HEK293 (cell line): ENCODE measurements around the gene FASTK.

Source experiments
- EGR2 ChIP-seq: fragments of 450-650 bp; formaldehyde crosslinking; IDR thresholded peaks from 2 replicates; pipeline ENCODE4 v1.5.1; 2016; ENCODE audit warnings: low read depth, missing biosample characterization, missing genetic modification characterization
- GFI1B ChIP-seq: fragments of 450-650 bp; formaldehyde crosslinking; IDR thresholded peaks from 2 replicates; pipeline ENCODE4 v1.5.1; 2016; ENCODE audit warnings: missing biosample characterization, missing genetic modification characterization
- GLI4 ChIP-seq: fragments of 450-650 bp; formaldehyde crosslinking; IDR thresholded peaks from 2 replicates; pipeline ENCODE4 v1.5.1; 2016; ENCODE audit warnings: missing biosample characterization, missing genetic modification characterization
- HOXA7 ChIP-seq: sonication (generic); formaldehyde crosslinking; IDR thresholded peaks from 2 replicates; pipeline ENCODE4 v1.8.1; 2022; ENCODE audit warnings: missing genetic modification reagents, borderline replicate concordance
- MEIS1 ChIP-seq: sonication (generic); formaldehyde crosslinking; IDR thresholded peaks from 2 replicates; pipeline ENCODE4 v1.8.1; 2022; ENCODE audit warnings: missing genetic modification reagents, mild to moderate bottlenecking, borderline replicate concordance
- PRDM2 ChIP-seq: fragments of 450-650 bp; formaldehyde crosslinking; IDR thresholded peaks from 2 replicates; pipeline ENCODE4 v1.5.1; 2016; ENCODE audit warnings: missing biosample characterization, missing genetic modification characterization, borderline replicate concordance
- SCRT2 ChIP-seq: fragments of 450-650 bp; formaldehyde crosslinking; IDR thresholded peaks from 2 replicates; pipeline ENCODE4 v1.5.1; 2016; ENCODE audit warnings: missing biosample characterization, missing genetic modification characterization
- ZBTB17 ChIP-seq: fragments of 450-650 bp; formaldehyde crosslinking; IDR thresholded peaks from 2 replicates; pipeline ENCODE4 v1.5.1; 2016; ENCODE audit warnings: missing biosample characterization, missing genetic modification characterization
- ZBTB21 ChIP-seq: fragments of 450-650 bp; formaldehyde crosslinking; IDR thresholded peaks from 2 replicates; pipeline ENCODE4 v1.5.1; 2017; ENCODE audit warnings: missing biosample characterization, missing genetic modification characterization
- ZBTB49 ChIP-seq: fragments of 450-650 bp; formaldehyde crosslinking; IDR thresholded peaks from 2 replicates; pipeline ENCODE4 v1.5.1; 2016; ENCODE audit warnings: missing biosample characterization, missing genetic modification characterization, low read depth
- ZFP3 ChIP-seq: fragments of 450-650 bp; formaldehyde crosslinking; IDR thresholded peaks from 2 replicates; pipeline ENCODE4 v1.5.1; 2016; ENCODE audit warnings: low read depth, missing biosample characterization, missing genetic modification characterization
- ZNF112 ChIP-seq: fragments of 450-650 bp; formaldehyde crosslinking; IDR thresholded peaks from 2 replicates; pipeline ENCODE4 v1.5.0; 2017; ENCODE audit warnings: missing biosample characterization, missing genetic modification characterization
- ZNF133 ChIP-seq: fragments of 450-650 bp; formaldehyde crosslinking; IDR thresholded peaks from 2 replicates; pipeline ENCODE4 v1.5.1; 2016; ENCODE audit warnings: missing biosample characterization, missing genetic modification characterization
- ZNF175 ChIP-seq: fragments of 450-650 bp; formaldehyde crosslinking; IDR thresholded peaks from 2 replicates; pipeline ENCODE4 v1.5.1; 2016; ENCODE audit warnings: missing biosample characterization, missing genetic modification characterization
- ZNF23 ChIP-seq: fragments of 450-650 bp; formaldehyde crosslinking; IDR thresholded peaks from 2 replicates; pipeline ENCODE4 v1.5.1; 2016; ENCODE audit warnings: missing biosample characterization, missing genetic modification characterization, borderline replicate concordance
- ZNF324 ChIP-seq: fragments of 450-650 bp; formaldehyde crosslinking; IDR thresholded peaks from 2 replicates; pipeline ENCODE4 v1.5.1; 2016; ENCODE audit warnings: missing biosample characterization, missing genetic modification characterization
- ZNF555 ChIP-seq: fragments of 450-650 bp; formaldehyde crosslinking; conservative IDR thresholded peaks from 2 replicates; pipeline ENCODE4 v1.5.1; 2017; ENCODE audit warnings: missing biosample characterization, mild to moderate bottlenecking, missing genetic modification characterization, inconsistent platforms
- ZNF560 ChIP-seq: fragments of 450-650 bp; formaldehyde crosslinking; IDR thresholded peaks from 2 replicates; pipeline ENCODE4 v1.5.1; 2017; ENCODE audit warnings: missing biosample characterization, missing genetic modification characterization, borderline replicate concordance
- ZNF571 ChIP-seq: fragments of 450-650 bp; formaldehyde crosslinking; IDR thresholded peaks from 2 replicates; pipeline ENCODE4 v1.5.0; 2017; ENCODE audit warnings: missing biosample characterization, missing genetic modification characterization
- ZNF600 ChIP-seq: fragments of 450-650 bp; formaldehyde crosslinking; IDR thresholded peaks from 2 replicates; pipeline ENCODE4 v1.5.1; 2016; ENCODE audit warnings: missing biosample characterization, missing genetic modification characterization
- ZNF639 ChIP-seq: fragments of 450-650 bp; formaldehyde crosslinking; IDR thresholded peaks from 2 replicates; pipeline ENCODE4 v1.5.1; 2016; ENCODE audit warnings: missing biosample characterization, missing genetic modification characterization
- ZSCAN4 ChIP-seq: fragments of 450-650 bp; formaldehyde crosslinking; IDR thresholded peaks from 2 replicates; pipeline ENCODE4 v1.5.1; 2017; ENCODE audit warnings: missing biosample characterization, missing genetic modification characterization
- TF ChIP-seq, protein P1 (sequence below): IDR thresholded peaks from 2 replicates; pipeline ENCODE4 v1.6.1; 2011; ENCODE audit warnings: mild to moderate bottlenecking, low read depth, low read length, borderline replicate concordance
- TF ChIP-seq, protein P2 (sequence below): fragments of 450-650 bp; formaldehyde crosslinking; IDR thresholded peaks from 2 replicates; pipeline ENCODE4 v1.5.1; 2016; ENCODE audit warnings: missing biosample characterization, missing genetic modification characterization

FASTK gene

GRCh38 chr7:151078233-151079040 lies 2.2 kb downstream of the FASTK start (continued):
- TF ChIP-seq ZBTB21 (tag by site-specific recombination) (no peak), ZNF571 (tag by site-specific recombination) (no peak), SCRT2 (tag by site-specific recombination) (0 out of 2 replicates have a peak, but pooled peaks have one; percentile 39), MEIS1 (CRISPR knock-in tag) (no peak), GFI1B (tag by site-specific recombination) (no peak), GLI4 (tag by site-specific recombination) (no peak), ZNF112 (tag by site-specific recombination) (no peak), ZBTB17 (tag by site-specific recombination) (peak; percentile 98), ZNF175 (tag by site-specific recombination) (no peak), ZNF639 (tag by site-specific recombination) (0 out of 2 replicates have a peak, but pooled peaks have one; percentile 23), ZFP3 (no peak), EGR2 (tag by site-specific recombination) (no peak), ZNF600 (0 out of 2 replicates have a peak, but pooled peaks have one; percentile 20), ZNF133 (tag by site-specific recombination) (no peak), ZNF555 (tag by site-specific recombination) (no peak), ZNF23 (tag by site-specific recombination) (no peak), PRDM2 (no peak), ZNF560 (no peak), ZNF324 (no peak), ZBTB49 (tag by site-specific recombination) (no peak), ZSCAN4 (no peak), HOXA7 (no peak)
- TF ChIP-seq, protein P1, sequence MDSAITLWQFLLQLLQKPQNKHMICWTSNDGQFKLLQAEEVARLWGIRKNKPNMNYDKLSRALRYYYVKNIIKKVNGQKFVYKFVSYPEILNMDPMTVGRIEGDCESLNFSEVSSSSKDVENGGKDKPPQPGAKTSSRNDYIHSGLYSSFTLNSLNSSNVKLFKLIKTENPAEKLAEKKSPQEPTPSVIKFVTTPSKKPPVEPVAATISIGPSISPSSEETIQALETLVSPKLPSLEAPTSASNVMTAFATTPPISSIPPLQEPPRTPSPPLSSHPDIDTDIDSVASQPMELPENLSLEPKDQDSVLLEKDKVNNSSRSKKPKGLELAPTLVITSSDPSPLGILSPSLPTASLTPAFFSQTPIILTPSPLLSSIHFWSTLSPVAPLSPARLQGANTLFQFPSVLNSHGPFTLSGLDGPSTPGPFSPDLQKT = no peak
- TF ChIP-seq, protein P2, sequence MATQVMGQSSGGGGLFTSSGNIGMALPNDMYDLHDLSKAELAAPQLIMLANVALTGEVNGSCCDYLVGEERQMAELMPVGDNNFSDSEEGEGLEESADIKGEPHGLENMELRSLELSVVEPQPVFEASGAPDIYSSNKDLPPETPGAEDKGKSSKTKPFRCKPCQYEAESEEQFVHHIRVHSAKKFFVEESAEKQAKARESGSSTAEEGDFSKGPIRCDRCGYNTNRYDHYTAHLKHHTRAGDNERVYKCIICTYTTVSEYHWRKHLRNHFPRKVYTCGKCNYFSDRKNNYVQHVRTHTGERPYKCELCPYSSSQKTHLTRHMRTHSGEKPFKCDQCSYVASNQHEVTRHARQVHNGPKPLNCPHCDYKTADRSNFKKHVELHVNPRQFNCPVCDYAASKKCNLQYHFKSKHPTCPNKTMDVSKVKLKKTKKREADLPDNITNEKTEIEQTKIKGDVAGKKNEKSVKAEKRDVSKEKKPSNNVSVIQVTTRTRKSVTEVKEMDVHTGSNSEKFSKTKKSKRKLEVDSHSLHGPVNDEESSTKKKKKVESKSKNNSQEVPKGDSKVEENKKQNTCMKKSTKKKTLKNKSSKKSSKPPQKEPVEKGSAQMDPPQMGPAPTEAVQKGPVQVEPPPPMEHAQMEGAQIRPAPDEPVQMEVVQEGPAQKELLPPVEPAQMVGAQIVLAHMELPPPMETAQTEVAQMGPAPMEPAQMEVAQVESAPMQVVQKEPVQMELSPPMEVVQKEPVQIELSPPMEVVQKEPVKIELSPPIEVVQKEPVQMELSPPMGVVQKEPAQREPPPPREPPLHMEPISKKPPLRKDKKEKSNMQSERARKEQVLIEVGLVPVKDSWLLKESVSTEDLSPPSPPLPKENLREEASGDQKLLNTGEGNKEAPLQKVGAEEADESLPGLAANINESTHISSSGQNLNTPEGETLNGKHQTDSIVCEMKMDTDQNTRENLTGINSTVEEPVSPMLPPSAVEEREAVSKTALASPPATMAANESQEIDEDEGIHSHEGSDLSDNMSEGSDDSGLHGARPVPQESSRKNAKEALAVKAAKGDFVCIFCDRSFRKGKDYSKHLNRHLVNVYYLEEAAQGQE (tag by site-specific recombination) = no peak
